Measurements from ENCODE around the gene OR51B2. TPM values are rescaled to one million over a fixed set of nuclear protein-coding genes. Genes with fewer than 3 reads are reported as not detected.
"Not testable (repeated sequence)": the region's sequence is repeated elsewhere in the genome, so short reads cannot be mapped to it uniquely, and the experiment has no call there.

OR51B2 gene
- total and polyA plus RNA-seq, 9 donors = 0.09 TPM; not detected in 8

DNA sequence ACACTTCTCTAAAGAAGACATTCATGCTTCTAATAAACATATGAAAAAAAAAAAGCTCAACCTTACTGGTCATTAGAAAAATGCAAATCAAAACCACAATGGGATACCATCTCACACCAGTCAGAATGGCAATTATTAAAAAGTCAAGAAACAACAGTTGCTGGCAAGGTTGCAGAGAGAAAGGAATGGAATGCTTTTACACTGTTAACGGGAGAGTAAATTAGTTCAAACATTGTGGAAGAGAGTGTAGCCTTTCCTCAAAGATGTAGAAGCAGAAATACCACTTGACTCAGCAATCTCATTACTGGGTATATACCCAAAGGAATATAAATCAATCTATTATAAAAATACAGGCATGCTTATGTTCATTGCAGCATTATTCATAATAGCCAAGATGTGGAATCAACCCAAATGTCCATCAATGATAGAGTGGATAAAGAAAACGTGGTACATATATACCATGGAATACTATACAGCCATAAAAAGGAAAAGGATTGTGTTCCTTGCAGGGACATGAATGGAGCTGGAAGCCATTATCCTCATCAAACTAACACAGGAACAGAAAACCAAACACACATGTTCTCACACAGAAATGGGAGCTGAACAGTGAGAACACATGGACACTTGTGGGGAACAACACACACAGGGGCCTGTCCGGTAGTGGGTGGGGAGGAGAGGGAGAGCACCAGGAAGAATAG lies 10.6 kb downstream of the OR51B2 start:
- H3K4me1 ChIP-seq (ENCODE audit: control insufficient read depth, insufficient read depth, low read length); H3K9me3 ChIP-seq (replicated peaks; ENCODE audit: control insufficient read depth, low read depth, low read length); H3K27me3 ChIP-seq (ENCODE audit: control insufficient read depth, insufficient read depth, low read length); H3K4me3 ChIP-seq (ENCODE audit: low read length); H3K27ac ChIP-seq (ENCODE audit: low read length); DNase-seq; H3K36me3 ChIP-seq (ENCODE audit: control insufficient read depth, insufficient read depth, low read length): not testable (repeated sequence)
- no CpG with 5 or more reads among the region's 3 CpGs for WGBS (ENCODE audit: insufficient coverage)

DNA sequence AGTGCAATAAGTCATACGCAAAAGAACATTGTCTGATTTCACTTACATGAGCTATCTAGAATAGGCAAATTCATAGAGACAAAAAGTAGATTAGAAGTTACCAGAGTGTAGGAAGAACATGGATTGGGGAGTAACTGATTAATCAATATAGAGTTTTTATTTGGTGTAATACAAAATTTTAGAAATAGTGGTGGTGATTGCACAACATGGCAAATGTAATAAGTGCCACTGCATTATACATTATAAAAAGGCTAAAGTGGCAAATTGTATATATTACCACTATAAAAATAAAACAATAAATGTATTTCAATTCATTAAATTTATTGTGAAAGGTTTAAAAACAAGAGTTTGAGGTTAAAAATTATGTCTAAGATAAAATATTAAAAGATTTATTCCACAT lies 13.7 kb downstream of the OR51B2 start:
- H3K36me3 ChIP-seq (ENCODE audit: control insufficient read depth, insufficient read depth, low read length) = no peaks in the 10 kb centered on the region
- H3K27ac ChIP-seq (ENCODE audit: low read length) = no peak overlapping the region
- no CpG with 5 or more reads among the region's 1 CpG for WGBS (ENCODE audit: insufficient coverage)
- no peaks in the 10 kb centered on the region for H3K4me1 ChIP-seq (ENCODE audit: control insufficient read depth, insufficient read depth, low read length)
- H3K4me3 ChIP-seq (ENCODE audit: low read length) = no peak overlapping the region
- no peaks in the 10 kb centered on the region for H3K27me3 ChIP-seq (ENCODE audit: control insufficient read depth, insufficient read depth, low read length)
- H3K9me3 ChIP-seq (replicated peaks; ENCODE audit: control insufficient read depth, low read depth, low read length) = no peaks in the 10 kb centered on the region
- no peak for DNase-seq

DNA sequence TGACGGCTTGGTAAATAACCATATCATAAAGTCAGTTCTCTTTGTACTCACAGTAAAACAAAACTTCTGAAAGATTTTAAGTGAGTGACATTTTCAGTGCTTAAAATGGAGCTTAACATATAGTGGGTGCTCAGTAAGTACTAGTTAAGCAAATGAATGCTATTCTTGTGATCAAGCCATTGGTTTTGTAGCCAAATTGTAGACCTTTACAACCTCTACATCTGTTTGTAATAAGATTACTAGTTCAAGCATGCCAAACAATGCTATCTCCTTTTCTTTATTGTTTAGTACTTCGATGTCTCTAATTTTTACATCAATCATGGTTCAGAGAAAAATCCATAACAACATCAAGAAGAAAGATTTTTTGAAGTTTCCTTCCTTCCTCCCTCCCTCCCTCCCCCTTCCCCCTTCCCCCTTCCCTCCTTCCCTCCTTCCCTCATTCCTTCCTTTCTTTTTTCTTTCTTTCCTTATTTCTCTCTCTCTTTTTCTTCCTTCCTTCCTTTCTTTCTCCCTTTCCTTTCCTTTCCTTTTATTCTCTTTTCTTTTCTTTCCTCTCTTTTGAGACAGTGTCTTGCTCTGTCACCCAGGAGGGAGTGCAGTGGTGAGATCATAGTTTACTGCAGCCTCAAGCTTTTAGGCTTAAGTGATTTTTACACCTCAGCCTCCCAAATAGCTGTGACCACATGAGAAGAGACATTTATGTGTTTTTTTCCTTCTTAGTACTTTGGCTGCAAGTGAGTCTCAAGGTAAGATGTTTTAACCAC lies 16.7 kb downstream of the OR51B2 start:
- WGBS (ENCODE audit: insufficient coverage) = no CpG with 5 or more reads among the region's 2 CpGs
- Histone ChIP-seq H3K9me3 (replicated peaks; ENCODE audit: control insufficient read depth, low read depth, low read length) (no peaks in the 10 kb centered on the region), H3K27ac (ENCODE audit: low read length) (no peak overlapping the region), H3K4me3 (ENCODE audit: low read length) (no peak overlapping the region), H3K27me3 (ENCODE audit: control insufficient read depth, insufficient read depth, low read length) (no peaks in the 10 kb centered on the region), H3K4me1 (ENCODE audit: control insufficient read depth, insufficient read depth, low read length) (no peaks in the 10 kb centered on the region), H3K36me3 (ENCODE audit: control insufficient read depth, insufficient read depth, low read length) (no peaks in the 10 kb centered on the region)
- DNase-seq = no peak

DNA sequence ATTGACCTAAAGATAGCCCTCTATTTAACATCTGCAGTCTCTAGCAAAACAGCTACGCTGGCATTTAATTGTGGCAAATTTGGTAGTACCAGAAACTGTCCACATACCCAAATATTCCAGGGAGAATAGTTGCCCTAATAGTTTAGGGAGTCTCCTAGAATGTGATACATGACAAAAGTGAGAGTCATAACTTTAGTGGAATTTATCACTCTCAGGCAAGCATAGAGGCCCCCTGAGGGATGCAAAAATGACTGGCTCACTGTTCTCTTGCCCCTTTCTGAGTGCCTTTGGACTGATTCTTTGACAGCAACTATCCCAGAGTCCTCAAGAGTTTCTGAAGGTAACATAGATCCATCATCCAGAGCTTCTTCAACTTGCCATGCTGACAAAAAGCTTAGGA lies 20.1 kb downstream of the OR51B2 start:
- DNase-seq = no peak
- no CpG with 5 or more reads among the region's 1 CpG for WGBS (ENCODE audit: insufficient coverage)

DNA sequence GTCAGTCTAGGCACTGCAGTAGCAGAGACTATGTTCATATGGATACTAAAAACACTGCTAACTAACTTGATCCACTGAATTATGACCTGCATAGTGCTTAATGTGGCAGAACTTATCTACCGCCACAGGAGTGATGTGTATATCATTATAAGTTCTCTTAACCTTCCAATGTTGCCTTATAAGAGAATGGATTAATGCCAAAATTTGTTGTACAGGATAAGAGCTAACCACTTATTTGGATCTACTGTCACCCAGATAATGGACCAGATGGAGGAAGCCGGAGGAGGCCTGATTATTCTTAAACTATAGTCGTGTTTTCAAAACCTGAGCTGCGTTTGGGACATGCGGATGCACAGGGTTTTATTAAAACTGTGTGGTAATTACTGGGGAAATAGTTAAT lies 20.5 kb downstream of the OR51B2 start:
- 90% methylated on average over 2 of the region's 5 CpGs for WGBS (ENCODE audit: insufficient coverage)

More for the DNA sequence above, 20.1 kb downstream of the OR51B2 start:
- Histone ChIP-seq H3K27me3 (ENCODE audit: control insufficient read depth, insufficient read depth, low read length) (no peaks in the 10 kb centered on the region), H3K4me3 (ENCODE audit: low read length) (no peak overlapping the region), H3K9me3 (replicated peaks; ENCODE audit: control insufficient read depth, low read depth, low read length) (no peaks in the 10 kb centered on the region), H3K27ac (ENCODE audit: low read length) (no peak overlapping the region), H3K4me1 (ENCODE audit: control insufficient read depth, insufficient read depth, low read length) (no peaks in the 10 kb centered on the region), H3K36me3 (ENCODE audit: control insufficient read depth, insufficient read depth, low read length) (no peaks in the 10 kb centered on the region)

DNA sequence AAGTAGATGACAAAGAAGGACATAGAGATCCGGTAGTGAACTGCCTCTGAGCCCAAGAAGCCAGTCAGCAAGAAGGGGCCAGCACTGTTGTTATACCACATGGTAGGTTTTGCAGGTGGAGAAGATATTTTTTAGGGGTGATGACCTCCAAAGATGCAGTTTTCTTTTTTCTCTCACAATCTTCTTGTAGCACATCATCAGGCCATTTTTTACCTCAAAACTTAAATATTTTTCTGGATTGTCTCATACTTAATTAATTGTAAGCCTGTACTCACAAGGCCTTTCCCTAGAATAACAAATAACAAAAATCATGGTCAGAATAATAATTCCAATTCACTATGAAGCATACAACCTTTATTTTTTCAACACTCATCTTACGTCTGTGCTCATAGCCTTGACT lies 22.3 kb downstream of the OR51B2 start, which contains the start of gene OR51B4:
TSS of gene OR51B4 (minus strand) at position 101 of the 400 bp plus-strand sequence. CDS start at position 101, 0 bp downstream.
- no peak within 1 kb of the TSS for H3K27ac ChIP-seq (ENCODE audit: low read length)
- DNase-seq = no peak
- WGBS (ENCODE audit: insufficient coverage) = 100% methylated on average over 1 of the region's 2 CpGs
- no peaks in the 10 kb centered on the region for H3K9me3 ChIP-seq (replicated peaks; ENCODE audit: control insufficient read depth, low read depth, low read length)
- no peaks in the 10 kb centered on the region for H3K36me3 ChIP-seq (ENCODE audit: control insufficient read depth, insufficient read depth, low read length)
- no peak within 1 kb of the TSS for H3K4me3 ChIP-seq (ENCODE audit: low read length)
- H3K27me3 ChIP-seq (ENCODE audit: control insufficient read depth, insufficient read depth, low read length) = no peaks in the 10 kb centered on the region
- no peaks in the 10 kb centered on the region for H3K4me1 ChIP-seq (ENCODE audit: control insufficient read depth, insufficient read depth, low read length)

More for the DNA sequence above, 20.5 kb downstream of the OR51B2 start:
- Histone ChIP-seq H3K4me1 (ENCODE audit: control insufficient read depth, insufficient read depth, low read length) (no peaks in the 10 kb centered on the region), H3K27ac (ENCODE audit: low read length) (no peak overlapping the region), H3K36me3 (ENCODE audit: control insufficient read depth, insufficient read depth, low read length) (no peaks in the 10 kb centered on the region), H3K9me3 (replicated peaks; ENCODE audit: control insufficient read depth, low read depth, low read length) (no peaks in the 10 kb centered on the region), H3K4me3 (ENCODE audit: low read length) (no peak overlapping the region), H3K27me3 (ENCODE audit: control insufficient read depth, insufficient read depth, low read length) (no peaks in the 10 kb centered on the region)
- no peak for DNase-seq

DNA sequence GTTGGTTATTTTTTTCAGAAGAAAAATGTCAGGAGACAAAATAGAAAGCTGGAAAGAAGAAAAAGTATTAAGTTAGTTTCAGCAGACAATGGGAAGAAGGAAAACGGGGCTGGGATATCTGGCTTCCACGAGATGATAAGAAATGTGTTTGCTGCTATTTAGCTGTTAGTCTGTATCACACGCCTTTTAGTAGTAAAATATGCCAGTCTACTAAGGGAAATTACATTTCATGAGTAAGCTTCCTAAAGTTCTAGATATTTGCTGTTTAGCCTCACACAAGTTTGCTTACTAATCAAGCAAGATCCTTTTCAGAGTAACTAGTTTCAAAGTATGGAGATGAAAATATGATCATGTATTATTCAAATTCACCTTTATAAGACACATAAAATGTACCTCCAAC lies 23.8 kb downstream of the OR51B2 start:
- no peaks in the 10 kb centered on the region for H3K27me3 ChIP-seq (ENCODE audit: control insufficient read depth, insufficient read depth, low read length)
- H3K36me3 ChIP-seq (ENCODE audit: control insufficient read depth, insufficient read depth, low read length) = no peaks in the 10 kb centered on the region
- WGBS (ENCODE audit: insufficient coverage) = 83% methylated on average over 2 of the region's 3 CpGs
- no peak overlapping the region for H3K4me3 ChIP-seq (ENCODE audit: low read length)
- H3K4me1 ChIP-seq (ENCODE audit: control insufficient read depth, insufficient read depth, low read length) = no peaks in the 10 kb centered on the region
- H3K9me3 ChIP-seq (replicated peaks; ENCODE audit: control insufficient read depth, low read depth, low read length) = no peaks in the 10 kb centered on the region
- DNase-seq = no peak
- no peak overlapping the region for H3K27ac ChIP-seq (ENCODE audit: low read length)

DNA sequence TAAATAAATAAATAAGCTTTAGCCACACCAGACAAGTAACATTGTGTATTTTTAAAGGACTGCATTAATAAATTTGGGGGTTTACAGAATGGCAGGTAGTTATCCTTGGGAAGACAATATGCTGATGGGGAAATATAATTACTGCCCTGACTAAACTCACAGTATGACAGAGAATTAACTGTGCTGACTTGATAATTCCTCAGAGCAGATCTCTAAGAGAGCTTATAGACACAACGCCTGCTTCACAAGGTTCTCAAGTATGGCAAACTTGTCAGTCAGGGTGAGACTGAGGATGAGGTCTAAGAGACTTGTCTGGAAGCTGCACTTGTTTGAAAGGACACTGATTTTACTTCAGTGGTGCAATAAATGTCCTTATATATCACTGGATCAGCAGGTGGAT lies 25.6 kb downstream of the OR51B2 start:
- no peak for DNase-seq
- Histone ChIP-seq H3K4me1 (ENCODE audit: control insufficient read depth, insufficient read depth, low read length) (no peaks in the 10 kb centered on the region), H3K36me3 (ENCODE audit: control insufficient read depth, insufficient read depth, low read length) (no peaks in the 10 kb centered on the region), H3K4me3 (ENCODE audit: low read length) (no peak overlapping the region), H3K27me3 (ENCODE audit: control insufficient read depth, insufficient read depth, low read length) (no peaks in the 10 kb centered on the region), H3K9me3 (replicated peaks; ENCODE audit: control insufficient read depth, low read depth, low read length) (no peaks in the 10 kb centered on the region), H3K27ac (ENCODE audit: low read length) (no peak overlapping the region)
- 100% methylated on average over 1 of the region's 1 CpG for WGBS (ENCODE audit: insufficient coverage)

DNA sequence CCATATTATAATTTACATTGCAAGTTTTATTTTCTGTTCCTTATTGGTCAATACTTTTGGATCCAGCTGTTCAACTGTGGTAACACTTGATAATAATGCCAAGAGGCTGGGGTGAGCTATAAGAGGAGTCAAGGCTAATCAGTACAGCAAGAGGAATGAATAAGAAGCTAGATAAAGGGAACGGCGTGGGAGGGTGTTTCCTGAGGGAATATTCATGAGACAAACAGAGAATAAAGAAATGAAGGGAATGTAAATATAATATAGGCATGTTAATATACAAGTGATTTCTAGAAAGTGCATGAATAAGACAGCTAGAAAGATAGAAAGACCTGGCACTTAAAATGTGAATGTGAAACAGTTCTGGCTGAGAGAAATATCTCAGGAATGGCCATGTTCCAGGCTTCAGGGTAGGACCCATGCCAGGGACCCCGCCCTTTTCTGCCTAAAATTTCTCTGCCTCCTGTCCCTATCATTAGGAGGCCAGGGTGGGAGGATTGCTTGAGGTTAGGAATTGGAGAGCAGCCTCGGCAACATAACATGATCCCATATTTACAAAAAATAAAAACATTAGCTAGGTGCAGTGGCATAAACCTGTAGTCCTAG lies 26.3 kb downstream of the OR51B2 start:
- H3K27ac ChIP-seq (ENCODE audit: low read length) = no peak overlapping the region
- no peaks in the 10 kb centered on the region for H3K4me1 ChIP-seq (ENCODE audit: control insufficient read depth, insufficient read depth, low read length)
- H3K36me3 ChIP-seq (ENCODE audit: control insufficient read depth, insufficient read depth, low read length) = no peaks in the 10 kb centered on the region
- no peak for DNase-seq
- H3K4me3 ChIP-seq (ENCODE audit: low read length) = no peak overlapping the region
- 73% methylated on average over 2 of the region's 4 CpGs for WGBS (ENCODE audit: insufficient coverage)
- H3K27me3 ChIP-seq (ENCODE audit: control insufficient read depth, insufficient read depth, low read length) = no peaks in the 10 kb centered on the region
- H3K9me3 ChIP-seq (replicated peaks; ENCODE audit: control insufficient read depth, low read depth, low read length) = no peaks in the 10 kb centered on the region

DNA sequence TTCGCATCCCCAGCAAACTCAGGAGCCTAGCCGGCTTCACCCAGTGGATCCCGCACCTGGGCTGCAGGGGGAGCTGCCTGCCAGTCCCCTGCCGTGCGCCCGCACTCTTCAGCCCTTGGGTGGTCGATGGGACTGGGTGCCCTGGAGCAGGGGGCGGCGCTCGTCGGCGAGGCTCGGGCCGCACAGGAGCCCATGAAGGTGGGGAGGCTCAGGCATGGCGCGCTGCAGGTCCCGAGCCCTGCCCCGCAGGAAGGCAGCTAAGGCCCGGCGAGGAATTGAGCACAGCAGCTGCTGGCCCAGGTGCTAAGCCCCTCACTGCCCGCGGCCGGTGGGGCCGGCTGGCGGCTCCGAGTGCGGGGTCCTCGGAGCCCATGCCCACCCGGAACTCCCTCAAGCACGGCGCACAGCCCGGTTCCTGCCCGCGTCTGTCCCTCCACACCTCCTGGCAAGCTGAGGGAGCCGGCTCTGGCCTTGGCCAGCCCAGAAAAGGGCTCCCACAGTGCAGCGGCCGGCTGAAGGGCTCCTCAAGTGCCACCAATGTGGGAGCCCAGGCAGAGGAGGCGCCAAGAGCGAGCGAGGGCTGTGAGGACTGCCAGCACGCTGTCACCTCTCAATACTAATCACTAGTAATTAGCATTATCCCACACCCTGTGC lies 29.6 kb downstream of the OR51B2 start:
- not testable (repeated sequence) for H3K27me3 ChIP-seq (ENCODE audit: control insufficient read depth, insufficient read depth, low read length); H3K36me3 ChIP-seq (ENCODE audit: control insufficient read depth, insufficient read depth, low read length); H3K9me3 ChIP-seq (replicated peaks; ENCODE audit: control insufficient read depth, low read depth, low read length); H3K4me1 ChIP-seq (ENCODE audit: control insufficient read depth, insufficient read depth, low read length); DNase-seq; H3K4me3 ChIP-seq (ENCODE audit: low read length); H3K27ac ChIP-seq (ENCODE audit: low read length)
- WGBS (ENCODE audit: insufficient coverage) = 95% methylated on average over 35 of the region's 41 CpGs
